GM12875 (cell line): ENCODE data around the gene ZP3.

Source experiments
- H3K4me3 ChIP-seq: one replicate; pipeline ENCODE4 v1.5.1; 2011; ENCODE audit warnings: low read depth, low read length, control low read depth
- CTCF ChIP-seq: IDR thresholded peaks from 2 replicates; pipeline ENCODE4 v1.5.1; 2011; ENCODE audit warnings: low read depth, mild to moderate bottlenecking, control low read depth, inconsistent platforms, low read length, moderate library complexity, borderline replicate concordance; ENCODE audit not compliant: insufficient read depth

The ZP3 gene

GRCh38 chr7:76424413-76425111 is at the start of gene ZP3:
Gene ZP3 (plus strand): TSS chr7:76424950. CDS start chr7:76424965, 15 bp downstream.
- TF ChIP-seq CTCF, result no peak
- no peak within 1 kb of the TSS for H3K4me3 ChIP-seq

GRCh38 chr7:76375251-76375650 is 49.5 kb upstream of the ZP3 start:
- no peak overlapping the region for H3K4me3 ChIP-seq
- TF ChIP-seq CTCF, result no peak

GRCh38 chr7:76377186-76377918 is 47.4 kb upstream of the ZP3 start:
- no peak overlapping the region for H3K4me3 ChIP-seq
- no peak for TF ChIP-seq CTCF

GRCh38 chr7:76380623-76380966 is 44.2 kb upstream of the ZP3 start:
- no peak for TF ChIP-seq CTCF
- H3K4me3 ChIP-seq, result no peak overlapping the region

GRCh38 chr7:76381814-76382213 is 42.9 kb upstream of the ZP3 start:
- TF ChIP-seq CTCF, result no peak

GRCh38 chr7:76383089-76383944 is 41.4 kb upstream of the ZP3 start:
- no peak overlapping the region for H3K4me3 ChIP-seq
- no peak for TF ChIP-seq CTCF

More at GRCh38 chr7:76381814-76382213, 42.9 kb upstream of the ZP3 start:
- H3K4me3 ChIP-seq, result no peak overlapping the region
